Spleen (tissue), 11 donors: ENCODE data around the gene NCL. TPM values are rescaled to one million over a fixed set of nuclear protein-coding genes. Genes with fewer than 3 reads are reported as not detected.
A peak's percentile ranks its signal among the peaks of the same experiment; 100 is the strongest.

ENCODE experiments used
- DNase-seq: peaks from one replicate; pipeline ENCODE4 v3.0.0-alpha.2; 2020
- H3K27ac ChIP-seq, 8 donors: fragments of 200-600 bp; sonication (generic) in 7 of 8; 1 replicate in 4 of 8; 2 replicates in 4 of 8; pipeline versions ENCODE4 v1.5.0 to v1.8.0; 2016 to 2021; ENCODE audit warnings: inconsistent platforms in 4 of 8, mild to moderate bottlenecking in 4 of 8, moderate library complexity in 1 of 8
- H3K27me3 ChIP-seq, 7 donors: fragments of 200-600 bp; sonication (generic) in 6 of 7; replicated peaks in 1 of 7; 1 replicate in 4 of 7; 2 replicates in 3 of 7; pipeline versions ENCODE4 v1.5.0 to v1.8.0; 2016 to 2021; ENCODE audit warnings: inconsistent platforms in 3 of 7, mild to moderate bottlenecking in 1 of 7
- H3K36me3 ChIP-seq, 6 donors: fragments of 200-600 bp; sonication (generic) in 5 of 6; 1 replicate in 4 of 6; 2 replicates in 2 of 6; pipeline versions ENCODE4 v1.5.0 to v1.8.0; 2016 to 2021; ENCODE audit warnings: inconsistent platforms in 2 of 6
- H3K4me1 ChIP-seq, 6 donors: fragments of 200-600 bp; sonication (generic) in 5 of 6; 1 replicate in 3 of 6; 2 replicates in 3 of 6; pipeline versions ENCODE4 v1.5.0 to v1.8.0; 2016 to 2021; ENCODE audit warnings: inconsistent platforms in 3 of 6
- H3K4me3 ChIP-seq, 8 donors: fragments of 200-600 bp; sonication (generic) in 7 of 8; 1 replicate in 4 of 8; 2 replicates in 4 of 8; pipeline versions ENCODE4 v1.5.0 to v1.8.0; 2016 to 2021; ENCODE audit warnings: inconsistent platforms in 4 of 8, mild to moderate bottlenecking in 4 of 8, moderate library complexity in 2 of 8
- H3K9me3 ChIP-seq, 8 donors: fragments of 200-600 bp; sonication (generic) in 7 of 8; 1 replicate in 4 of 8; 2 replicates in 4 of 8; pipeline versions ENCODE4 v1.5.0 to v1.8.0; 2016 to 2021; ENCODE audit warnings: inconsistent platforms in 4 of 8
- POLR2A ChIP-seq, 3 donors: fragments of 450-650 bp; IDR thresholded peaks; one replicate each; pipeline ENCODE4 v1.5.1; 2017; ENCODE audit warnings: antibody characterized with exemption in 3 of 3, mild to moderate bottlenecking in 1 of 3
- POLR2AphosphoS5 ChIP-seq, 3 donors: sonication (generic); formaldehyde crosslinking; IDR thresholded peaks; one replicate each; pipeline ENCODE4 v1.5.1; 2017; ENCODE audit warnings: antibody characterized with exemption in 3 of 3
- WGBS, 5 donors: extraction: QIAGEN DNeasy Blood & Tissue Kit in 3 of 5; methylation state at CpG; one replicate each; pipeline versions ENCODE4 v1.1.5 to v1.1.7; 2013 to 2018; 5-methylcytosine and 5-hydroxymethylcytosine counted together
- intact Hi-C: fragments of 100-400 bp; cut with DNase I; formaldehyde crosslinking; loops from one replicate; pipeline ENCODE4 v1.15.0; 2023; ENCODE audit warnings: low total_unique reads
- polyA plus RNA-seq, 3 donors: library from polyadenylated mRNA; stranded (reverse); fragments of 200-250 nt; gene quantifications; one replicate each; pipeline ENCODE4 v1.2.1, GENCODE V29; 2013
- total RNA-seq, 7 donors: library from RNA; depleted of rRNA in 3 of 7; stranded (reverse); fragments of >200 nt in 3 of 7; fragmentation: NEBNext Ultra II Directional in 4 of 7; extraction: Animal tissue kit (Norgen Biotek cat#: 25700) in 4 of 7; gene quantifications; one replicate each; pipeline versions ENCODE4 v1.1.0 to v1.2.1, GENCODE V29; 2016 to 2021
- TF ChIP-seq, protein P1 (sequence below), 11 experiments: fragments of 200-600 bp in 7 of 11; fragments of 450-650 bp in 4 of 11; sonication (generic) in 4 of 11; IDR thresholded peaks in 8 of 11; conservative IDR thresholded peaks in 3 of 11; 1 replicate in 7 of 11; 2 replicates in 4 of 11; pipeline versions ENCODE4 v1.4.0 to v1.8.0; 2016 to 2021; ENCODE audit warnings: antibody characterized with exemption in 11 of 11, inconsistent platforms in 4 of 11, mild to moderate bottlenecking in 1 of 11
- donor health status: healthy with polysubstance abuse.
- donor health status: DM: no; HTN: no; CAD: no; lungs with moderate emphysema.
- donor health status: DM: no; HTN: no; CAD: no.
- donor health status: Bipolar disorder and iron deficiency.
- donor health status: healthy.
- donor health status: DM: no; HTN: no; CAD: no.
- donor health status: DM: yes; HTN: yes; CAD: no.

Gene NCL
- total and polyA plus RNA-seq, 10 donors, result 113 to 424 (median 178) TPM

DNA sequence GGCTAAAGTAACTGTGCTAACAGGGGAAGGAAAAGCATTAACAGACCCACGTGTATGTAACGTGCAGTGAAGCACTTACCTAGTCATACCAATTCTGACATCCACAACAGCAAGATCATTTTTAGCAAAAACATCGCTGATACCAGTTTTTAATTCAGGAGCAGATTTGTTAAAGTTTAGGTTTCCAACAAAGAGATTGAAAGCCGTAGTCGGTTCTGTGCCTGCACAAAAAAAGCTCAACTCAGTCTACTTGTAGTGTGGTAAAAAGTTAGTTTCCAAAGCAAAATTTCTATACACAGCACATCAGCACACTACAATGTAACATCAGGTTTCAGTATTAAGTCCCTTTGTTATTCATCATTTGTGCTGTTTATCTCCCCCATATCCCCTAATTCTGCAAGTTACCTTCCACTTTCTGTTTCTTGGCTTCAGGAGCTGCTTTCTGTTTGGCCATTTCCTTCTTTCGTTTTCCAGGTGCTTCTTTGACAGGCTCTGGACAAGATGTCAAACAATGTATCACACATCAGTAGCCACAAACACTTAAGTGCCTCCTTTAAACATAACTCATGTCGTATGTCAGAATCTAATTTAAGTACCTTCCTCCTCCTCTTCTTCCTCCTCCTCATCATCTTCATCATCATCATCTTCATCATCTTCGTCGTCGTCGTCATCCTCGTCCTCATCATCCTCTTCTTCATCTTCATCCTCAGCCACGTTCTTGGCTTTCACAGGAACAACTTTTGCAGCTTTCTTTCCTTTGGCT is 4.0 kb downstream of the NCL start:
- 75 to 86% (median 80%) methylated on average over 13 of the region's 13 CpGs for WGBS, 5 donors

DNA sequence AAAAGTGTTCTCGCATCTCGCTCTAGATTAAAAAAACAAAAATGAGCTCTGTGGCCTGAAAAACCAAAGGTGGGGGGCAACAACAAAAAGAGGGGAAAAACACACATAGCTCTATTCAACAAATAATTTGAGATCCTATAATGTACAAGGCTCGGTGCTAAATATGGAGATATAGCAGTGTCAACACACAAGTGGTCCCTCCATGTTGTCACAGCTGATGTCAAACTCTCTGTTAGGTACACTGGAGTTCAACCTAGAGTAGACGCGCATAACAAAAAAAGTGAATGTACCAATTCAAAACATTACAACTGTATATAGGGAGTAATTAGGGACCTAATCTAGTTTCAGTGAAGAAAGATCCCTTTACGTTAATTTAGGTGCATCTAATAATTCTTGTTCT is 5.9 kb downstream of the NCL start:
- intact Hi-C loops, result no loop called here
- H3K27ac ChIP-seq, result no peak overlapping the region
- no peak for DNase-seq
- no peaks in the 10 kb centered on the region for H3K27me3 ChIP-seq
- peaks cover 24 to 69% (median 40%) of the 10 kb centered on the region in 6 donors for H3K4me1 ChIP-seq
- H3K9me3 ChIP-seq, result no peaks in the 10 kb centered on the region
- peaks cover 20 to 98% (median 95%) of the 10 kb centered on the region in 6 donors for H3K36me3 ChIP-seq
- 94 to 97% (median 96%) methylated on average over 6 of the region's 6 CpGs for WGBS, 5 donors
- TF ChIP-seq POLR2A (IDR thresholded peaks at IDR 0.05), result no peak
- TF ChIP-seq, protein P1, sequence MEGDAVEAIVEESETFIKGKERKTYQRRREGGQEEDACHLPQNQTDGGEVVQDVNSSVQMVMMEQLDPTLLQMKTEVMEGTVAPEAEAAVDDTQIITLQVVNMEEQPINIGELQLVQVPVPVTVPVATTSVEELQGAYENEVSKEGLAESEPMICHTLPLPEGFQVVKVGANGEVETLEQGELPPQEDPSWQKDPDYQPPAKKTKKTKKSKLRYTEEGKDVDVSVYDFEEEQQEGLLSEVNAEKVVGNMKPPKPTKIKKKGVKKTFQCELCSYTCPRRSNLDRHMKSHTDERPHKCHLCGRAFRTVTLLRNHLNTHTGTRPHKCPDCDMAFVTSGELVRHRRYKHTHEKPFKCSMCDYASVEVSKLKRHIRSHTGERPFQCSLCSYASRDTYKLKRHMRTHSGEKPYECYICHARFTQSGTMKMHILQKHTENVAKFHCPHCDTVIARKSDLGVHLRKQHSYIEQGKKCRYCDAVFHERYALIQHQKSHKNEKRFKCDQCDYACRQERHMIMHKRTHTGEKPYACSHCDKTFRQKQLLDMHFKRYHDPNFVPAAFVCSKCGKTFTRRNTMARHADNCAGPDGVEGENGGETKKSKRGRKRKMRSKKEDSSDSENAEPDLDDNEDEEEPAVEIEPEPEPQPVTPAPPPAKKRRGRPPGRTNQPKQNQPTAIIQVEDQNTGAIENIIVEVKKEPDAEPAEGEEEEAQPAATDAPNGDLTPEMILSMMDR (IDR thresholded peaks at IDR 0.05 in 8 of 11, conservative IDR thresholded peaks at IDR 0.05 in 3 of 11), result no peak
- TF ChIP-seq POLR2AphosphoS5 (IDR thresholded peaks at IDR 0.05), result no peak
- H3K4me3 ChIP-seq, result no peak overlapping the region

More for the DNA sequence above, 4.0 kb downstream of the NCL start:
- Histone ChIP-seq H3K4me3 (no peak overlapping the region), H3K27me3 (no peaks in the 10 kb centered on the region), H3K27ac (no peak overlapping the region), H3K36me3 (peaks cover 16 to 79% (median 76%) of the 10 kb centered on the region in 6 donors), H3K9me3 (no peaks in the 10 kb centered on the region), H3K4me1 (peaks cover 25 to 77% (median 48%) of the 10 kb centered on the region in 6 donors)
- intact Hi-C loops, result no loop called here
- no peak for TF ChIP-seq POLR2A (IDR thresholded peaks at IDR 0.05)
- TF ChIP-seq POLR2AphosphoS5 (IDR thresholded peaks at IDR 0.05), result no peak
- TF ChIP-seq, protein P1 (IDR thresholded peaks at IDR 0.05 in 8 of 11, conservative IDR thresholded peaks at IDR 0.05 in 3 of 11), result no peak
- no peak for DNase-seq

DNA sequence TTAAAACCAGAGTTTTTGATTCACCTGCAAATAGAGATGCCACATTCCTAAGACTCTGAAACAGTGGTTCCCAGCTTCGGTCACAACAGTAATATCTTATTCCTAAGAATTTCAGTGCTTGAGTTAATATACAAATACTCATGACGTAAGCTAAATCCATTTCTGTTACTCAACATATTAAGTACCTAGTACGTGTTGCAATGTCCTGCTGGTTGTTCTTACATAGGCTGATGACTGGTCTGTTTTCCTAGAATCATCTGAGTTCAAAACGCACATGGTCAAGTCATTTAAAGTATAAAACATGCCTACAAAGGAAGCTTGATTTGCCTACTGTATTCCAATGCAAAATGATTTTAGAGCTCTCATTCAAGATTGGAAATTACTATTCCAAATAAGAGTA is 7.2 kb downstream of the NCL start:
- Histone ChIP-seq H3K4me1 (peaks cover 12 to 65% (median 30%) of the 10 kb centered on the region in 6 donors), H3K9me3 (no peaks in the 10 kb centered on the region), H3K27ac (no peak overlapping the region), H3K4me3 (no peak overlapping the region), H3K36me3 (peaks cover 20 to 100% (median 97%) of the 10 kb centered on the region in 6 donors), H3K27me3 (no peaks in the 10 kb centered on the region)
- no peak for TF ChIP-seq POLR2A (IDR thresholded peaks at IDR 0.05)
- TF ChIP-seq, protein P1 (IDR thresholded peaks at IDR 0.05 in 8 of 11, conservative IDR thresholded peaks at IDR 0.05 in 3 of 11), result no peak
- no peak for TF ChIP-seq POLR2AphosphoS5 (IDR thresholded peaks at IDR 0.05)
- no peak for DNase-seq
- intact Hi-C loops, result no loop called here
- WGBS, 5 donors, result 50 to 78% (median 64%) methylated on average over 4 of the region's 4 CpGs

DNA sequence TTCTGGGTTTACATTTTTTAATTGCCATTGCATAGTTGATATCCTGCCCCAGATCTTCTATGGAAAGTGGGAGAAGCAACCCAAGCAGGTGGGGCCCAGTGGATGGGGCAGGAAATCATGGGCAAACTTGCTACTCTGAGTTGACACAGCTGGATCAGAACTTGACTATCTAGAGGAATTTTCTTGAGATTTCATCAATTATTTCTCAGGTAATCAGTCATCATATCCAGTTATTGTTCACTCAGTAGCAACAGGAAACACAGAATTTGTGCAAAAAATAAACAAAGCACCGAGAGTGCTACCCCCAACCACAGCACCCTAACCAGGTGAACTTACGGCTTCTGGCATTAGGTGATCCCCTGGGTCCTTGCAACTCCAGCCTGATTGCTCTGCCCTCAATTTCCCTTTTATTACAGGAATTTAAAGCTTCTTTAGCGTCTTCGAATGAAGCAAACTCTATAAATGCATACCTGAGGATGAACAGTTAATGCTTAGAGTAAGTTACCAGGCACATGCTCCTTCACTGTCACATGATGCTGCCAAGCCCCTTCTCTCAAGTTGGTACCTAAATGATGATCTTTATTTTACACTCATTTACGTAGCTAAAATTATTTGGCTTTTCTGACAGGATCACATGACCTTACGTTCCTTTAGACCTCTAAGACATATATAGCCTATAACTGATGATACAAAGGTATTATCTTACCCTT is 7.8 kb downstream of the NCL start:
- H3K27ac ChIP-seq, result peak overlapping the region in 1 of 8 donors; percentile 4
- peaks cover 5 to 64% (median 26%) of the 10 kb centered on the region in 6 donors for H3K4me1 ChIP-seq
- WGBS, 5 donors, result 77 to 88% (median 86%) methylated on average over 6 of the region's 6 CpGs
- no peak for TF ChIP-seq POLR2AphosphoS5 (IDR thresholded peaks at IDR 0.05)
- no peak for TF ChIP-seq POLR2A (IDR thresholded peaks at IDR 0.05)
- no peak overlapping the region for H3K4me3 ChIP-seq
- no peaks in the 10 kb centered on the region for H3K27me3 ChIP-seq
- intact Hi-C loops, result no loop called here
- no peak for DNase-seq
- H3K36me3 ChIP-seq, result peaks cover 20 to 100% (median 90%) of the 10 kb centered on the region in 6 donors
- no peaks in the 10 kb centered on the region for H3K9me3 ChIP-seq
